ENCODE results near the gene GAB2.
"Not testable (repeated sequence)": the region's sequence is repeated elsewhere in the genome, so short reads cannot be mapped to it uniquely, and the experiment has no call there.

GAB2 gene

GRCh38 chr11:78292109-78292803 lies 125.4 kb downstream of the GAB2 start:
- intact Hi-C loops (cut with DNase I): no loop called here
- no peak for DNase-seq

GRCh38 chr11:78291503-78292108 lies 126.0 kb downstream of the GAB2 start:
- intact Hi-C loops (cut with DNase I): no loop called here
- DNase-seq: no peak

- DNase-seq: no peak
- intact Hi-C loops (cut with DNase I): no loop called here
Observed at GRCh38 chr11:78290293-78291176, 127.1 kb downstream of the GAB2 start.

- DNase-seq: no peak
- intact Hi-C loops (cut with DNase I): no loop called here
Observed at GRCh38 chr11:78289552-78290292, 127.9 kb downstream of the GAB2 start.

- DNase-seq: no peak
- intact Hi-C loops (cut with DNase I): no loop called here
Observed at GRCh38 chr11:78284260-78284659, 133.4 kb downstream of the GAB2 start.

GRCh38 chr11:78282821-78283220 lies 134.8 kb downstream of the GAB2 start:
- intact Hi-C loops (cut with DNase I): no loop called here
- no peak for DNase-seq

- no peak for DNase-seq
- intact Hi-C loops (cut with DNase I): no loop called here
Observed at GRCh38 chr11:78281511-78281910, 136.1 kb downstream of the GAB2 start.

GRCh38 chr11:78277314-78277994 lies 140.2 kb downstream of the GAB2 start:
- intact Hi-C loops (cut with DNase I): no loop called here
- DNase-seq: no peak

- no peak for DNase-seq
- intact Hi-C loops (cut with DNase I): no loop called here
Observed at GRCh38 chr11:78276311-78276710, 141.3 kb downstream of the GAB2 start.

GRCh38 chr11:78274739-78275138 lies 142.9 kb downstream of the GAB2 start:
- no peak for DNase-seq
- intact Hi-C loops (cut with DNase I): loop anchor here (5.0 kb wide), 1 partner anchor 73 kb away; no protein-coding TSS in a partner anchor

GRCh38 chr11:78272625-78273269 lies 144.9 kb downstream of the GAB2 start:
- intact Hi-C loops (cut with DNase I): loop anchor here (5.0 kb wide), 1 partner anchor 75 kb away; no protein-coding TSS in a partner anchor
- DNase-seq: not testable (repeated sequence)

- intact Hi-C loops (cut with DNase I): loop anchor here (5.0 kb wide), 1 partner anchor 76 kb away; no protein-coding TSS in a partner anchor
- not testable (repeated sequence) for DNase-seq
Observed at GRCh38 chr11:78271801-78272200, 145.8 kb downstream of the GAB2 start.

GRCh38 chr11:78270971-78271370 lies 146.6 kb downstream of the GAB2 start:
- DNase-seq: peak in 4 of 10 donors; percentile 21 to 85 (median 34)
- intact Hi-C loops (cut with DNase I): loop anchor here (5.0 kb wide), 1 partner anchor 76 kb away; no protein-coding TSS in a partner anchor

GRCh38 chr11:78269806-78270205 lies 147.8 kb downstream of the GAB2 start:
- intact Hi-C loops (cut with DNase I): loop anchor here (5.0 kb wide), 1 partner anchor 77 kb away; no protein-coding TSS in a partner anchor
- no peak for DNase-seq

- DNase-seq: no peak
- intact Hi-C loops (cut with DNase I): no loop called here
Observed at GRCh38 chr11:78268591-78269410, 148.8 kb downstream of the GAB2 start.

GRCh38 chr11:78266451-78266850 lies 151.2 kb downstream of the GAB2 start:
- intact Hi-C loops (cut with DNase I): no loop called here
- DNase-seq: no peak

- intact Hi-C loops (cut with DNase I): no loop called here
- no peak for DNase-seq
Observed at GRCh38 chr11:78265326-78265725, 152.3 kb downstream of the GAB2 start.

- DNase-seq: no peak
- intact Hi-C loops (cut with DNase I): no loop called here
Observed at GRCh38 chr11:78262691-78263090, 154.9 kb downstream of the GAB2 start.
